Right lobe of liver (tissue), 4 donors: Measurements from ENCODE around the gene KL.

ENCODE experiments used
- POLR2A ChIP-seq: fragments of 450-650 bp; IDR thresholded peaks from one replicate; pipeline ENCODE4 v1.6.1; 2017; ENCODE audit warnings: antibody characterized with exemption, mild to moderate bottlenecking
- TF ChIP-seq, protein P1 (sequence below), 4 donors: fragments of 200-600 bp in 3 of 4; fragments of 450-650 bp in 1 of 4; IDR thresholded peaks; one replicate each; pipeline versions ENCODE4 v1.5.1 to v1.8.0; 2016 to 2022; ENCODE audit warnings: antibody characterized with exemption in 4 of 4, mild to moderate bottlenecking in 2 of 4
- donor health status: DM: no; HTN: no; CAD: no.
- donor health status: DM: no; HTN: no; CAD: no.
- donor health status: DM: no; HTN: yes; CAD: no.

DNA sequence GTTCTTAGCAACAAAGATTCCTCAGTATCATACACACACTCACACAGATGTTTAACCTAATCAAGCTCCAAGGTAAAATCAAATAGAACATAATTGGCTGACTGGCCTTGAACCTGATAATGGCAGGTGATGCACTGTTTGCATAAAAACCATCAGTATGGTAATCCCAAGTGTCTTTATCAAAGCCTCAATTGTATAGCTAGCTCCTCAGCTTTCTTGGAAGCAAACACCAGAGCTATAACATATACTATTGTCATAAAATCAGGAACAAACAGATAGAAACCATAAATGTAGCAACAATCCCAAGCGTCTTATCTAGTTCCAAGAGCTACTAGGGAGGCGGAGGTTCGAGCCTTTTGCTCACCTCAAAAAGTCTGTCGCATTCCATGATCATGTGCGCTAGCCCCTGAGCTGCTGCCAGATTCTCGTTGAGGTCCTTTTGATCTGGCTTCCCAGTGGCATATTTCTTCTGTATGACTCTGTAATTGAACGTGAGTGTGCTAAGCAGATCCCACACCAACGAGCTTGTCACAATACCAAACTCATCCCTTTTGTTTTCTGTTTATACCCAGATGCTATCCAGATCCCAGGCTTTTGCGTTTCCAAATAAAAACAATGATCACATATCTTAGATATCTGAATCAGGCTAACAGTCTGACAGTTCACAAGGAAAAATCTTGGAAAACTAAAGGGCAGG, 95.3 kb downstream of the KL start:
- no peak for TF ChIP-seq POLR2A
- TF ChIP-seq, protein P1, sequence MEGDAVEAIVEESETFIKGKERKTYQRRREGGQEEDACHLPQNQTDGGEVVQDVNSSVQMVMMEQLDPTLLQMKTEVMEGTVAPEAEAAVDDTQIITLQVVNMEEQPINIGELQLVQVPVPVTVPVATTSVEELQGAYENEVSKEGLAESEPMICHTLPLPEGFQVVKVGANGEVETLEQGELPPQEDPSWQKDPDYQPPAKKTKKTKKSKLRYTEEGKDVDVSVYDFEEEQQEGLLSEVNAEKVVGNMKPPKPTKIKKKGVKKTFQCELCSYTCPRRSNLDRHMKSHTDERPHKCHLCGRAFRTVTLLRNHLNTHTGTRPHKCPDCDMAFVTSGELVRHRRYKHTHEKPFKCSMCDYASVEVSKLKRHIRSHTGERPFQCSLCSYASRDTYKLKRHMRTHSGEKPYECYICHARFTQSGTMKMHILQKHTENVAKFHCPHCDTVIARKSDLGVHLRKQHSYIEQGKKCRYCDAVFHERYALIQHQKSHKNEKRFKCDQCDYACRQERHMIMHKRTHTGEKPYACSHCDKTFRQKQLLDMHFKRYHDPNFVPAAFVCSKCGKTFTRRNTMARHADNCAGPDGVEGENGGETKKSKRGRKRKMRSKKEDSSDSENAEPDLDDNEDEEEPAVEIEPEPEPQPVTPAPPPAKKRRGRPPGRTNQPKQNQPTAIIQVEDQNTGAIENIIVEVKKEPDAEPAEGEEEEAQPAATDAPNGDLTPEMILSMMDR (IDR thresholded peaks at IDR 0.05) = no peak
